ENCODE measurements around the gene ASPG. TPM values are rescaled to one million over a fixed set of nuclear protein-coding genes. Genes with fewer than 3 reads are reported as not detected.

Gene ASPG
- total RNA-seq, 4 donors from 2014 or later: 1.5 to 2.0 (median 1.9) TPM; not detected in 1

GRCh38 chr14:104164041-104164440, 78.5 kb downstream of the ASPG start:
- no peak for TF ChIP-seq CTCF (IDR thresholded peaks at IDR 0.05)
- DNase-seq (ENCODE audit: low spot score): no peak
- ATAC-seq (ENCODE audit: low FRiP score): no peak

GRCh38 chr14:104164512-104164911, 79.0 kb downstream of the ASPG start:
- no peak for DNase-seq (ENCODE audit: low spot score)
- no peak for ATAC-seq (ENCODE audit: low FRiP score)
- TF ChIP-seq CTCF (IDR thresholded peaks at IDR 0.05): no peak

Small RNA genes lying within 50 kb of the gene (small RNA-seq; reads per million reads assigned to genes)
- gene MIR203A: 0.77 reads per million

Other genes starting within 250 kb of the ASPG start
- 10 to 100 TPM in 3 of 4 donors, 1 to 10 TPM in 1; 9.7 to 31.1 (median 15.0) TPM for gene PPP1R13B, start 238.1 kb upstream of the ASPG start, total RNA-seq
- 1 to 10 TPM in 2 of 4 donors, under 1 TPM in 2; 0.28 to 8.0 (median 1.1) TPM for gene TDRD9, start 157.2 kb upstream of the ASPG start, total RNA-seq
- gene RD3L, start 143.2 kb upstream of the ASPG start, total RNA-seq: not detected
- gene KIF26A, start 52.9 kb downstream of the ASPG start, total RNA-seq: 1 to 10 TPM in 3 of 4 donors, under 1 TPM in 1; 0.74 to 7.3 (median 2.4) TPM

All from omental fat pad (tissue), 4 donors.